ENCODE measurements around the gene SURF4. TPM values are rescaled to one million over a fixed set of nuclear protein-coding genes. Genes with fewer than 3 reads are reported as not detected.

SURF4 gene
- total and polyA plus RNA-seq, 2 donors (not counting 3 experiments of a cell fraction or from before 2014, with no cell fraction given), result 216 to 358 TPM

DNA sequence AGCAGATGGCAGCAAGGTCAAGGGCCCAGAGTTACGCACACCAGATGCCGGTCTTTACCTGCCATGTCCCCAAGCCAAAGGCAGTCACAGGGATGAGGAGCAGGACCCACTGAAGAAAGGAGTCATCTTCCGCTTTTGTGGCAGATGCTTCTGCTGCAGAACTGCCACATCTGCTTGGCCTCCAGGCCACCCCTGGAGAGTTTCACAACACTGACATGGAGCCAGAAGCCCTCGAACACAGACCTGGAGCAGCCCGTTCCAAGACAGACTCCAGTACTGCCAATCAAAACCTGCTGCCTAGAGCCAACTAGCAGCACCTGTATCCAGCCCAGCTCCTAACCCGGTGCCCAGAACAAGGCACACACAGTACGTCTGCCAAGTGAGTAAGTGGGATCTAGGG is 21.1 kb downstream of the SURF4 start:
- BruUV-seq (replicated peaks), result no TSS peak
- intact Hi-C loops (cut with micrococcal nuclease), result no loop called here
- ChIA-PET POLR2A (no interaction called here), CTCF (interaction anchor here (1.4 kb wide), 1 partner anchor 169 kb away, joined by 7 read pairs; no protein-coding TSS in a partner anchor)
- FAIRE-seq (no peak), DNase-seq (ENCODE audit: low read depth, low spot score) (no peak)
- Histone ChIP-seq H3K27me3 (ENCODE audit: control insufficient read depth in 2 of 2, insufficient read depth in 2 of 2, low read length in 2 of 2) (no peaks in the 10 kb centered on the region), H3K4me1 (ENCODE audit: control insufficient read depth, extremely low read depth, insufficient read depth, low read length) (peaks cover 17% of the 10 kb centered on the region), H3K9ac (replicated peaks; ENCODE audit: extremely low read depth, insufficient read depth, low read length) (no peak overlapping the region), H3K79me2 (ENCODE audit: control insufficient read depth, insufficient read depth, low read length) (peaks cover 8% of the 10 kb centered on the region), H2AFZ (ENCODE audit: low read depth, low read length) (no peak overlapping the region), H3K4me3 (replicated peaks in 1 of 3; ENCODE audit: insufficient read depth in 1 of 3, low read depth in 1 of 3, low read length in 3 of 3) (no peak overlapping the region), H3K36me3 (ENCODE audit: control insufficient read depth in 2 of 2, extremely low read depth in 1 of 2, insufficient read depth in 2 of 2, low read length in 2 of 2) (peaks cover 15 to 26% of the 10 kb centered on the region in 2 experiments), H3K9me3 (replicated peaks; ENCODE audit: control insufficient read depth, insufficient read depth, low read length) (no peaks in the 10 kb centered on the region), H4K20me1 (replicated peaks; ENCODE audit: control insufficient read depth, extremely low read depth, insufficient read depth, low read length) (no peaks in the 10 kb centered on the region), H3K9me1 (replicated peaks; ENCODE audit: control insufficient read depth, extremely low read depth, insufficient read depth, low read length) (no peaks in the 10 kb centered on the region), H3K4me2 (ENCODE audit: insufficient read depth, low read length) (no peak overlapping the region), H3K27ac (ENCODE audit: insufficient read depth, low read depth, low read length) (no peak overlapping the region)
- dilution Hi-C loops (cut with MboI; ENCODE audit: extremely low pct_ligation_motif_present, low sequenced_read_pairs), result no loop called here
- TF ChIP-seq, protein P1, sequence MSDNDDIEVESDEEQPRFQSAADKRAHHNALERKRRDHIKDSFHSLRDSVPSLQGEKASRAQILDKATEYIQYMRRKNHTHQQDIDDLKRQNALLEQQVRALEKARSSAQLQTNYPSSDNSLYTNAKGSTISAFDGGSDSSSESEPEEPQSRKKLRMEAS (IDR thresholded peaks at IDR 0.05; ENCODE audit: insufficient read depth, insufficient read length), result no peak
- TF ChIP-seq POLR2AphosphoS5 (IDR thresholded peaks at IDR 0.05; ENCODE audit: insufficient read depth, low read depth, low read length), result no peak
- no peak for TF ChIP-seq POLR2A (IDR thresholded peaks at IDR 0.05; ENCODE audit: low read depth, low read length)
- no peak for TF ChIP-seq FOS (IDR thresholded peaks at IDR 0.05; ENCODE audit: borderline replicate concordance, insufficient read depth, low read length)
- no peak for TF ChIP-seq JUN (IDR thresholded peaks at IDR 0.05; ENCODE audit: borderline replicate concordance, insufficient read depth, insufficient read length, low read depth)

DNA sequence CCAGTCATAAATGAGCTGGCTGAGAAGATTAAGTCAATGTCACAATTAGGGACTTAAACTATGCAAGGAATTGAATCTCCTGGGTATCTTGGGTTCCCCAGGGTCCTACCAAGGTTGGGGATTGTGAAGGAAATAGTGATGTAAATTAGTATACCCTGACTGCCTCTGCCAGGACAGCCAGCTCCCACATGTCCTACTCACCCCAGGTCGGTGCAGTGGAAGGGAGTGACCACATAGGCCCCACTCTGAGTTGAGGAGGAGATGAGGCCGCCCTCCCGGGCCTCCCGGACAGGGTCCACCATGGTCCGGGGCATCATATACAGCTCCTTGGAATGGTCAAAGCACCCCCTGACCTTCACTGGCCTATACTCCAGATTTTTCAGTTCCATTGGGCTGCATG is 22.3 kb downstream of the SURF4 start:
- peaks cover 15 to 28% of the 10 kb centered on the region in 2 experiments for H3K36me3 ChIP-seq (ENCODE audit: control insufficient read depth in 2 of 2, extremely low read depth in 1 of 2, insufficient read depth in 2 of 2, low read length in 2 of 2)
- H3K27ac ChIP-seq (ENCODE audit: insufficient read depth, low read depth, low read length), result no peak overlapping the region
- H3K9ac ChIP-seq (replicated peaks; ENCODE audit: extremely low read depth, insufficient read depth, low read length), result no peak overlapping the region
- CTCF ChIA-PET, result no interaction called here
- H2AFZ ChIP-seq (ENCODE audit: low read depth, low read length), result no peak overlapping the region
- H3K79me2 ChIP-seq (ENCODE audit: control insufficient read depth, insufficient read depth, low read length), result peaks cover 20% of the 10 kb centered on the region
- H3K4me3 ChIP-seq (replicated peaks in 1 of 3; ENCODE audit: insufficient read depth in 1 of 3, low read depth in 1 of 3, low read length in 3 of 3), result no peak overlapping the region
- DNase-seq (ENCODE audit: low read depth, low spot score), result no peak
- no peak overlapping the region for H3K4me2 ChIP-seq (ENCODE audit: insufficient read depth, low read length)
- dilution Hi-C loops (cut with MboI; ENCODE audit: extremely low pct_ligation_motif_present, low sequenced_read_pairs) (no loop called here), intact Hi-C loops (cut with micrococcal nuclease) (no loop called here)
- FAIRE-seq, result no peak
- H3K9me3 ChIP-seq (replicated peaks; ENCODE audit: control insufficient read depth, insufficient read depth, low read length), result no peaks in the 10 kb centered on the region
- no TSS peak for BruUV-seq (replicated peaks)
- TF ChIP-seq, protein P1 (IDR thresholded peaks at IDR 0.05; ENCODE audit: insufficient read depth, insufficient read length), result no peak
- no peaks in the 10 kb centered on the region for H4K20me1 ChIP-seq (replicated peaks; ENCODE audit: control insufficient read depth, extremely low read depth, insufficient read depth, low read length)
- no peaks in the 10 kb centered on the region for H3K9me1 ChIP-seq (replicated peaks; ENCODE audit: control insufficient read depth, extremely low read depth, insufficient read depth, low read length)
- peaks cover 24% of the 10 kb centered on the region for H3K4me1 ChIP-seq (ENCODE audit: control insufficient read depth, extremely low read depth, insufficient read depth, low read length)
- POLR2A ChIA-PET, result interaction anchor here (1.6 kb wide), 1 partner anchor 12 kb away, joined by 3 read pairs; no protein-coding TSS in a partner anchor
- no peaks in the 10 kb centered on the region for H3K27me3 ChIP-seq (ENCODE audit: control insufficient read depth in 2 of 2, insufficient read depth in 2 of 2, low read length in 2 of 2)

Measured in endothelial cell of umbilical vein (primary cell).